SKM-1 treated with dmso at 0.1 percent for 144 hours (cell line): ENCODE measurements around the gene ADARB1.
A peak's percentile ranks its signal among the peaks of the same experiment; 100 is the strongest.

Experiments used
- DNase-seq: peaks from one replicate; lab custom pipeline; 2025; ENCODE audit not compliant: unreplicated experiment; lab: John Stamatoyannopoulos, UW

ADARB1 gene

GRCh38 chr21:45112371-45112770 lies 38.0 kb downstream of the ADARB1 start:
- no peak for DNase-seq

DNA sequence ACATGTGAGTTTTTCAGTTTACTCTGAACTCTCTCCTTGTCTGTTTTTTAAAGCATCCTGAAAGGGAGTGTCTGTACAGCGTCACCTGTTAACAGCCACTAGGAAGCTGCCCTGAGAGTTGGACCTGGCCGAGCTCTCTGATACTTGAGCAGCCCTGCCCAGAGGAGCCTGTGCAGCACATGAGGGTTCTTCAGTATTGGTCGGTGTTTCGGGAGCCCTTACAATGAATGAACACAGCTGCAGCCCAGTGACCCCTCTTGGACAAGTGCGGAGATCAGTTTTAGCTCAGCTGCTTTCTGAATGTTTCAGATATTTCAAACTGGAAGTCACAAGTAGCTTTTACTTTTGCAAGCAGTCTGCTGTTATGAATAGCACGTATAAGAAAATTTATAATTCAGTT lies 39.2 kb downstream of the ADARB1 start:
- no peak for DNase-seq

DNA sequence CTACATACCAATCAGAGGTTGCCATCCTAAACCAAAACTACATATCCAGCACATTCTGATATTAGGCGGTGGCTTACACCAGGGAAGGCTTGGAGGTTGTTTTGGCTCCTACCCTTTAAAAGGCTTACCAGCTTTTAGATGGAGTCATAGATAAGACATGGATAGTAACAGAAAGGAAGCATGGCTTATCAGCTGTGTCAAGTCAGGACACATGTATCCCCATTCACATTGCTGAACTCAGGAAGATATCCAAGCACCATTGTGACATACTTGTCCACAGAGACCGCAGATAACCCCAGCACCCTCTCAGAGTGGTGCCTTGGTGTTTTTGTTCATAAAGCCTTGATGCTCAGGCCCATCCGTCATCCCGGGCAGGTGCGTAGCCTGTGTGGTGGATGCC lies 39.7 kb downstream of the ADARB1 start:
- DNase-seq: no peak

DNA sequence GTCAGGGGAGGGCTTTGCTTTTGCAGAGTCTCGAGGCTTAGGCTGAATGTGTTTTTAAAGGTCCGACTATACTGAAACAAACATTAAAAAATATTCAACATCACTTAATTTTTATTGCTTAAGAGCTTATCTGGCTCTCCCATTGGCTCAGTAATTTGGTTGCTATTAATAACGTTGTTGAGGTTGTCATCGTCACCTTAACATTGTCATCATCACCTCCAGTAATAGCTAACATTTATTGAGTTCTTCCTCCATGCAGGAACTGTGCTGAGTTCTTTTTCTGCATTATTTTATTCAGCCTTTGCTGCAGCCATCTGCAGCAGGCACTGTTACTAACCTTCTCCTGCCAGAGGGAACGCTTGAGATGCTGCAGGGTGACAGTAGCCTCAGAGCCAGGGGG lies 40.1 kb downstream of the ADARB1 start:
- DNase-seq: no peak

DNA sequence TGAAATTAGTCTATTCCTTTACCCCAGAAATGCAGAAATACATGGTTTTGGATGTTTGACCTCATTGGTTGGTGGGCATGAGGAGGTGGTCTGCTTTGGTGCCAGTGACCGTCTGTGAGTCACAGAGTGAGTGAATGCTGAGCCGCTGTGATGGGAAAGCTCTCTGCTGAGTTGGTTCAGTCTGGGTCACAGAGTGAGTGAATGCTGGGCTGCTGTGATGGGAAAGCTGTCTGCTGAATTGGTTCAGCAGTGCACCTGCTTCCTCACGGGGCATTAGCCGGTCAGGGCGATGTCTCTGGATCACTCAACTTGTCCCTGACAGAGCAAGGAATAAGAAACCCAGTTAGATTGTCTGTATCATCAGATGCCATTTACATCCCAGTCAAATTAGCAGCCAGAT lies 40.8 kb downstream of the ADARB1 start:
- no peak for DNase-seq

DNA sequence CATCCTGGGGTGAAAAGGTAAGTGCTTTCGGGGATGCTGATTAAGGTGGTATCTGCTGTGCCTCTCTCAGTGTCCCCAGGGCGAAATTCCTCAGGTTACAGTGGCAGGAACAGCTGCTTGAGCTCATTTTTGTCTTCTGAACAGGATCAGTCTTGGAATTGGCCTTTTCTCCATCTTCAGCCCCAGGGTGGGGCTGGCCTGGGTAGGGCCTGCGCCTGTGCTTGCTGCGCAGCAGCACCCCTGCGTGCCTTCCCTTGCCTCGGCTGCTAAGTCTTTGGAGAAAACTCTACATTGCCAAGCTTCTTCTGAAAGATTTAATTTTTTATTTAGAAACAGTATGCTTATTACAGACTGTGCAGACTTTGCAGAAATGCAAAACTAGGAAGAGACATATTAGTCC lies 41.7 kb downstream of the ADARB1 start:
- DNase-seq: no peak

GRCh38 chr21:45117314-45117713 lies 42.9 kb downstream of the ADARB1 start:
- DNase-seq: no peak

DNA sequence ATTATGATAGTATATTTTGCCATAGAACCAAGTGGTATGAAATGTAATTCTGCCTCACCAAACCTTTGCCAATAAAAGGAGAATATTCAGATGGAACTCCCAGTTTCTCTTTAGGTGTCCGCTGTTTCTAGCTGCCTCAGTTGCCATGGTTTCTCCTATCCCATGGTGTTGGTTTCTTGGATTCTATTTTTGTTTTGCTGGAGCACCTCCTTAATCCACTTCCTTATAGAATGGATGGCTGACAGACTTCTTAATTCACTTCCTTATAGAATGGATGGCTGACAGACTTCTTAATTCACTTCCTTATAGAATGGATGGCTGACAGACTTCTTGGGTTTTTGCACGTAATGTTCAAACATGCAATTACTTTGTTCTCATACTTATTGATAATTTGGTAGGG lies 43.7 kb downstream of the ADARB1 start:
- no peak for DNase-seq

DNA sequence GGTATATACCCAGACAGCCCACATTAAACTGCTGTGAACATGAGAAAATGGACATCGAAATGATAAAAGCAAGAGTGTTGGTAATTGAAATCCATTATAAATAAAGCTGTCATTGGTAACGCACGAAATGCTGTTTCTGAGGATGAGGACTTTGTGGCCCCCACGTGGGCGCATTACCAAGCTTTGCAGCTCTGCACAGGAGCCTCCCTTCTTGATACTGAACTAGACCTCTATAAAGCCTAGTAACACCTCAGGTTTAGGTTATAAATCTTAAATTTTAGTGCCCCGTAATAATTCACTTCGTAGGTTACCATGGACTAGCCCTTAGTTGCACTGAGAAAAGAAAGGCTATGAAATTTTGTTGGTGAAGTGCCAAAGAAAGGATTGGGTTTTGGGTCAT lies 45.4 kb downstream of the ADARB1 start:
- no peak for DNase-seq

DNA sequence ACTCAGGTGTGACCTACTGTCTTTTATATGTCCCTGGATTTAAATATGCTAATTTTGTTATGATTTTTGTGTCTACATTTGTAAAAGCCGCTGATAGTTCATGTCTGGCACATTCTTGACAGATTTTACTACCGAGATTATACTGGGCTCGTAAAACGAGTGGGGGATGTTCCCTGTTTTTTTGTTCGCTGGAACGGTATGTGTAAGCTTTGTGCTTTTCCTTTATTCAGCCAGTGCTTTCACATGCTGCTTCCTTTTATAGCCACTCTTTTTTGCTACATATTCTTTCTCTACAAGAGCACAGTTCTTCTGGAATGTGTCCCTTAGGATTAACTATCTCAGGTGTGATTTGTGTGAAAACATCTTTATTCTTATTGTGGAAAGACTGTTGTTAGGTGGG lies 46.6 kb downstream of the ADARB1 start:
- DNase-seq: no peak

DNA sequence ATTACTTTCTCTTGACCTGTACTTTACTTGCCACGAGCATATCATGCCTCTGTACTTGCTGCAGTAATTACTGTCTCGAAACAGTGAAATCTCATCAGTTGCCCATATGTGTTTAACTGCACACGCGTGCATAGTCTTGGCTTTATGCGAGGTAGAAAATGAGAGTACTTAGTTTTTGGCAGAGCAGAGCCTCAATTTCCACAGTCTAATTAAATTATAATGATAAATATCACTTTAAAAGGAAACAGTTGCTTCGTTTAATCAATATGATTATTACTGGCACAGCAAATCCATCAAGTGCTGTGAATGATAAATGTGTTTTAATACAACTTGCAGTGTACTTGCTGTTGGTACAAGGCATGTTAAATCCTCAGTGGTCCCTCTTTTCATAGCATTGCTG lies 47.6 kb downstream of the ADARB1 start:
- DNase-seq: no peak

DNA sequence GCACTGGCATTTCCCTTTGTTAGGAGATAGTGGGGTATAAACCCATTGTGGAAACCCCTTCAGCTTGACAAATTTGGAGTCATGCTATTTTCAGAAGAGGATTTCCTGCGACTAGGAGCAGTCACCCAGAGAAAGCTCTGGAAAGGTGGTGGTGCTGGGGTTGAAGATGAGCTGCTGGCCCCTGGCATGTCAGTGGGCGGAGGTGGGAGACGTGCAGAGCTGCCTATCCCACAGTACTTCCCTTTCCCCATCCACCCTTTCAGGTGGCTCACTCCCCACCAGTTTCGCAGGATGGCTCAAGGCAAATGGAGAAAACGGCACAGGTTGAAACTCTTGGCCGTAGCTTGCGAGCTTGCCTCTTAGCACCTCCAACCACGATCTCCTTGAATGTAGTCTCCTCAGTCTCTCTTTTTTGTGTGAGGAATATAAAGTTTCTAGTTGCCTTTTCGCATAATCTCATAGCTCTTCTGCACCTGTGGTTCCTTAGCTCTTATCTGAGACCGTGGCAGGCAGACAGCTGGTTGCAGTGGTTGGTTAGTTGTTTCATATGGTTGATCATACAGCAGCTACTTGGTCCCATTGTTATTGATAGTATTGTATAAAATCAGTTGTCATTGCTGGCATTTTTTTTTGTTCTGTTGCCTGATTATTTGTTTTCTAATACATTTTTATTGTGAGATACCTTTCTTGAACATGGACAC lies 48.2 kb downstream of the ADARB1 start:
- DNase-seq: no peak

DNA sequence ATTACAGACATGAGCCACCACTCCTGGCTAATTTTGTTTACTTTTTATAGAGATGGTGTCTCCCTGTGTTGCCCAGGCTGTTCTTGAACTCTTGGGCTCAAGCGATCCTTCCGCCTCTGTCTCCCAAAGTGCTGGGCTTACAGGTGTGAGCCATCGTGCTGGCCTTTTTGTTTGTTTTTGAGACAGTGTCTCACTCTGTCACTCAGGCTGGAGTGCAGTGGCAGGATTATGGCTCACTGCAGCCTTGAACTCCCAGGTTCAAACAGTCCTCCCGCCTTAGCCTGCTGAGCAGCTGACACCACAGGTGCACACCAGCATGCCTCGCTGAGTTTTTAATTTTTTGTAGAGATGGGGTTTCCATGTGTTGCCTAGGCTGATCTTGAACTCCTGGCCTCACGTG lies 49.1 kb downstream of the ADARB1 start:
- no peak for DNase-seq

GRCh38 chr21:45124596-45124995 lies 50.2 kb downstream of the ADARB1 start:
- no peak for DNase-seq

DNA sequence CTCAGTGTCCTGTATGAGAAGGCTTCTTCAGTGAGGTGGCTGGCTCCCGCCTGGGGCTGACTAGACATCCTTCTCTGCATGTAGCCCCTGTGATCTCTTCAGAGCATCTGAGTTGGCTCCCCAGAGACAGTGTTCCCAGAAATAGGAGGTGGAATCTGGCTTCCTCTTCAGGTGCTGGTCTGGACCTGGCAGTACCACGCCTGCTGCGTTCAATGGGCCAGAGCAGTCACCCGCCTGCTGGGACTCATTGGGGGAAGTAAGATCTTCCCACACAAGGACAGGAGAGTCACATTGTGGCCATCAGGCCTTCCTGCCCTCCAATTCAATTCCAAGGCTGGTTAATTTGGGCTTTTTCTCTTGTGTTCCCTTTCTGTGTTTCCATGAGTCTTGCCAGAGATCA lies 51.0 kb downstream of the ADARB1 start:
- DNase-seq: no peak

DNA sequence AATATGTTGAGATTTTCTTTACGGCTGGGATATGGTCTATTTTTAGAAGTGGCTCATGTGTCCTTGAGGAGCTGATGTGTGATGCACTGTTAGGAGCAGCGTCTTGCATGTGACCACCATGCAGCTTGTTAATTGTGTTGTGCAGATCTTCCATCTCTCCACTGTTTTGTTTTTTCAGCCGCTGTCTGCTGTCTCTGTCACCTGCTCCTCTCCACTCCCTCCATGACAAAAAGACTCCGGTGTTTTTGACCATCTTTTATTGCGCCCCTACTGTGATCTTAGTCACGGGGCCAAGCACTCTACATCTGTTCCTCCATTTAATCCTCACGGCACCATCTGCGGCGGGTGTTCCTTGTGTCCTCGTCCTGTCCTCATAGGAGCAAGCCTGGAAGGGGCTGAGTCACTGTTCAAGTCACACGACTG lies 51.8 kb downstream of the ADARB1 start:
- DNase-seq: no peak

DNA sequence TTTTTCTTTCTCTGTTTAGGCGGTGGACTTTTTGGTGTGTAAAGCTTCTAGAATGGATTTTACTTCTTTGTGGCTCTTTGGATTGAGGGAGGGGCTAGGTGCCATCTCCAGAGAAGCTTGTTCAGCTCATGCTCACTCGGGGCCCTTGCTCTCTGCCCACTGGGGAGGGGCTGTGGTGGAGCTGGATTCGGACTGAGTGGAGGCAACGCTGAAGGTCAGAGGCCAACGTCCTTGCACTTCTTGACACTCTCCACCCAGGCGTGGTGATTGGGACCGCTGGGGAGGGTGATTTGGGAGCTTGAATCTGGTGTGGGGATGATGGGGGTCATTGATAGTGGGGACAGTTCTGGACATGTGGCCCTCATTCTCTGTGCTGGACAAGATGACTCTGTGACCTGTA lies 52.6 kb downstream of the ADARB1 start:
- DNase-seq: no peak

GRCh38 chr21:45127937-45128336 lies 53.6 kb downstream of the ADARB1 start:
- no peak for DNase-seq

- DNase-seq: peak; percentile 39
Observed at GRCh38 chr21:45128613-45129188, 54.3 kb downstream of the ADARB1 start.

DNA sequence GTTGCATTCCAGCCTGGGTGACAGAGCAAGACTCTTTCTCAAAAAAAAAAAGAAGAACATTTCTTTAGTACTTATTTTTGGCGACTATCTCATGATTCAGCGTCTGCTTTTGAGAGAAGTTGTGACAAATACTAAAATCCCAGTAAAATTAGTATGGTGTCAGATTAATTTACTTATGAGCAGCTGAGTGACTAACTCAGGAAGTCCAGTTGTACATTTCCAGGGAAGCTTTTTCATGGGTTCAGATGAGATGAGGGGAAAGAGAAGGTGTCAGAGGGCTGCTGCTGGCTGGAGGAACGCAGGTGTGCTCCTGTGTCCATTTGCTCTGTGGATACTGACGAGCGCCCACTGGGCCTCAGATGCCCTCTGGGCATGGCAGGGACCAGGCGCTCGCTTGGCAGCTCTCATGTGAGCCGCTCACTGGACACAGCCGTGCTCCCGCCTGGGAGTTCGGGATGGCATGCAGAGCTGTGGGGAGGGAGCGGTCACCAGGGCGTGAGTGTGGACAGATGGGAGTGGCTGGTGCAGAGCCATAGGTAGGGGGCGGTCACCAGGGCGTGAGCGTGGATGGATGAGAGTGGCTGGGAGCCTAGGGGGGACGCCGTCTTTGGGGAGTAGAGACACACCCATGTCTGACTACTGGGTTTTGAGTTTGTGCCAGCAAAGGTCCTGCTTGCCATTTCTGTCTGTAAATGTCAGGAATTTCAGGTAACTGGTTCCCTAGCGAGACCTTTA lies 55.0 kb downstream of the ADARB1 start:
- DNase-seq: no peak

- peak; percentile 32 for DNase-seq
Observed at GRCh38 chr21:45130324-45130774, 56.0 kb downstream of the ADARB1 start.

DNA sequence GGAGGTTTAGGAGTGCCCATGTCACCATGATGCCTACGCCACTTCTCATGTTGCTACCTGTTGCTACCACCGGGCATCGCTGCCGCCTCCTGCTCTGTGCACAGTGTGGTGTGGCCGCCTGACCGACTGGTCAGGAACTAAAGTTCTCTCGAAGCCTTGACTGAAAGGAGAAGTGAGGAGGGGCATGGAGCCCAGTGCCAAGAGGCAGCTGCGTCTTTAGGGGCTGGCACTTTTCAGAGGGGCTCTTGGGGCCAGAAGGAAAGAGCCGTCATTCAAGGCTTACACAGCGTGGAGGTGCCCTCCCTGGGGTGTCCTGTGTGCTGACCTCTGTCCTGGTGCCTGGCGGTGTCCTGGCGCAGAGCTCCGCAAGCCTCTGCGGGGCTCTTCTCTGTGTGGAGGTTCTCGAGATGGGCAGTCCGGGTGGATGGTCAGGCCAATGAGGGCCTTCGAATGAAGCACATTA lies 57.2 kb downstream of the ADARB1 start:
- no peak for DNase-seq
